Bronchial epithelial cell (primary cell): ENCODE measurements around the gene CMAS. TPM values are rescaled to one million over a fixed set of nuclear protein-coding genes. Genes with fewer than 3 reads are reported as not detected.

Source experiments
- DNase-seq: peaks from one replicate; pipeline ENCODE4 v3.0.0-alpha.2; 2010; ENCODE audit warnings: low read depth
- FAIRE-seq: peaks from 2 replicates; lab custom pipeline; 2011; peaks lifted over from hg19 to GRCh38; lab: Jason Lieb, UNC
- H3K27me3 ChIP-seq: 2 replicates; pipeline ENCODE4 v1.5.1; 2011; ENCODE audit warnings: low read length; ENCODE audit not compliant: control insufficient read depth, insufficient read depth
- H3K36me3 ChIP-seq: 2 replicates; pipeline ENCODE4 v1.5.1; 2011; ENCODE audit warnings: low read length; ENCODE audit not compliant: control insufficient read depth, insufficient read depth
- H3K4me3 ChIP-seq: 2 replicates; pipeline ENCODE4 v1.5.1; 2011; ENCODE audit warnings: mild to moderate bottlenecking, low read depth, low read length, control low read depth
- CTCF ChIP-seq: IDR thresholded peaks from 2 replicates; pipeline ENCODE4 v1.5.1; 2011; ENCODE audit warnings: mild to moderate bottlenecking, moderate library complexity, low read length, control low read depth, inconsistent platforms; ENCODE audit not compliant: insufficient read depth, severe bottlenecking
- total RNA-seq: library from RNA; depleted of rRNA; stranded (reverse); fragments of >200 nt; gene quantifications from 2 replicates; pipeline ENCODE4 v1.2.1, GENCODE V29; 2014

Gene CMAS
- total RNA-seq, 1 donor from 2014 or later = 26.6 TPM

- H3K4me3 ChIP-seq = no peak overlapping the region
- H3K27me3 ChIP-seq = no peaks in the 10 kb centered on the region
- H3K36me3 ChIP-seq = no peaks in the 10 kb centered on the region
- no peak for DNase-seq
- no peak for FAIRE-seq
- no peak for TF ChIP-seq CTCF
These were observed 16.0 kb upstream of the CMAS start for GRCh38 chr12:22029991-22030390.

GRCh38 chr12:22032732-22033131, 13.3 kb upstream of the CMAS start:
- H3K36me3 ChIP-seq = no peaks in the 10 kb centered on the region
- no peak overlapping the region for H3K4me3 ChIP-seq
- no peak for TF ChIP-seq CTCF
- H3K27me3 ChIP-seq = no peaks in the 10 kb centered on the region
- FAIRE-seq (no peak), DNase-seq (no peak)

GRCh38 chr12:22034709-22035506, 11.1 kb upstream of the CMAS start:
- Histone ChIP-seq H3K4me3 (no peak overlapping the region), H3K36me3 (no peaks in the 10 kb centered on the region), H3K27me3 (no peaks in the 10 kb centered on the region)
- no peak for TF ChIP-seq CTCF
- DNase-seq = no peak
- no peak for FAIRE-seq

GRCh38 chr12:22037947-22038346, 8.1 kb upstream of the CMAS start:
- no peaks in the 10 kb centered on the region for H3K27me3 ChIP-seq
- DNase-seq (no peak), FAIRE-seq (no peak)
- H3K4me3 ChIP-seq = no peak overlapping the region
- no peaks in the 10 kb centered on the region for H3K36me3 ChIP-seq
- TF ChIP-seq CTCF = no peak

- FAIRE-seq (no peak), DNase-seq (no peak)
- Histone ChIP-seq H3K27me3 (no peaks in the 10 kb centered on the region), H3K36me3 (no peaks in the 10 kb centered on the region), H3K4me3 (no peak overlapping the region)
- no peak for TF ChIP-seq CTCF
These were observed 7.3 kb upstream of the CMAS start for GRCh38 chr12:22038734-22039133.

GRCh38 chr12:22039361-22039760, 6.7 kb upstream of the CMAS start:
- FAIRE-seq (no peak), DNase-seq (no peak)
- H3K36me3 ChIP-seq = no peaks in the 10 kb centered on the region
- no peak for TF ChIP-seq CTCF
- H3K27me3 ChIP-seq = no peaks in the 10 kb centered on the region
- no peak overlapping the region for H3K4me3 ChIP-seq
